ENCODE data around the gene ZNF362.
"Not testable (repeated sequence)": the region's sequence is repeated elsewhere in the genome, so short reads cannot be mapped to it uniquely, and the experiment has no call there.

ZNF362 gene

GRCh38 chr1:33277488-33278084, 21.3 kb downstream of the ZNF362 start:
- Mint-ChIP-seq H3K4me1 (peaks cover 11% of the 10 kb centered on the region), H3K9me3 (no peaks in the 10 kb centered on the region), H3K4me3 (no peak overlapping the region), H3K36me3 (peaks cover 16% of the 10 kb centered on the region), H3K27me3 (no peaks in the 10 kb centered on the region), H3K27ac (no peak overlapping the region)
- CTCF ChIA-PET: no interaction called here
- no peak for DNase-seq

- CTCF ChIA-PET: no interaction called here
- no peak for DNase-seq
- Mint-ChIP-seq H3K9me3 (no peaks in the 10 kb centered on the region), H3K4me3 (no peak overlapping the region), H3K4me1 (no peaks in the 10 kb centered on the region), H3K27ac (no peak overlapping the region), H3K27me3 (no peaks in the 10 kb centered on the region), H3K36me3 (peaks cover 17% of the 10 kb centered on the region)
Observed at GRCh38 chr1:33280091-33280661, 23.9 kb downstream of the ZNF362 start.

- DNase-seq: no peak
- CTCF ChIA-PET: interaction anchor here (1.0 kb wide), 1 partner anchor 14 kb away, joined by 3 read pairs; no protein-coding TSS in a partner anchor
- Mint-ChIP-seq H3K4me1 (no peaks in the 10 kb centered on the region), H3K36me3 (peaks cover 15% of the 10 kb centered on the region), H3K9me3 (no peaks in the 10 kb centered on the region), H3K27me3 (no peaks in the 10 kb centered on the region), H3K4me3 (no peak overlapping the region), H3K27ac (no peak overlapping the region)
Observed at GRCh38 chr1:33281554-33282303, 25.4 kb downstream of the ZNF362 start.

GRCh38 chr1:33282791-33283190, 26.5 kb downstream of the ZNF362 start:
- Mint-ChIP-seq H3K27ac (no peak overlapping the region), H3K36me3 (peaks cover 14% of the 10 kb centered on the region), H3K9me3 (no peaks in the 10 kb centered on the region), H3K4me3 (no peak overlapping the region), H3K27me3 (no peaks in the 10 kb centered on the region), H3K4me1 (no peaks in the 10 kb centered on the region)
- CTCF ChIA-PET: interaction anchor here (0.8 to 1.0 kb wide), 2 partner anchors 12 to 15 kb away, joined by 3 read pairs; no protein-coding TSS in a partner anchor
- DNase-seq: no peak

- peaks cover 19% of the 10 kb centered on the region for H3K36me3 Mint-ChIP-seq
- no peak for DNase-seq
- no peaks in the 10 kb centered on the region for H3K9me3 Mint-ChIP-seq
- H3K27ac Mint-ChIP-seq: no peak overlapping the region
- H3K27me3 Mint-ChIP-seq: no peaks in the 10 kb centered on the region
- CTCF ChIA-PET: no interaction called here
- no peak overlapping the region for H3K4me3 Mint-ChIP-seq
- H3K4me1 Mint-ChIP-seq: no peaks in the 10 kb centered on the region
Observed at GRCh38 chr1:33284049-33284448, 27.8 kb downstream of the ZNF362 start.

DNA sequence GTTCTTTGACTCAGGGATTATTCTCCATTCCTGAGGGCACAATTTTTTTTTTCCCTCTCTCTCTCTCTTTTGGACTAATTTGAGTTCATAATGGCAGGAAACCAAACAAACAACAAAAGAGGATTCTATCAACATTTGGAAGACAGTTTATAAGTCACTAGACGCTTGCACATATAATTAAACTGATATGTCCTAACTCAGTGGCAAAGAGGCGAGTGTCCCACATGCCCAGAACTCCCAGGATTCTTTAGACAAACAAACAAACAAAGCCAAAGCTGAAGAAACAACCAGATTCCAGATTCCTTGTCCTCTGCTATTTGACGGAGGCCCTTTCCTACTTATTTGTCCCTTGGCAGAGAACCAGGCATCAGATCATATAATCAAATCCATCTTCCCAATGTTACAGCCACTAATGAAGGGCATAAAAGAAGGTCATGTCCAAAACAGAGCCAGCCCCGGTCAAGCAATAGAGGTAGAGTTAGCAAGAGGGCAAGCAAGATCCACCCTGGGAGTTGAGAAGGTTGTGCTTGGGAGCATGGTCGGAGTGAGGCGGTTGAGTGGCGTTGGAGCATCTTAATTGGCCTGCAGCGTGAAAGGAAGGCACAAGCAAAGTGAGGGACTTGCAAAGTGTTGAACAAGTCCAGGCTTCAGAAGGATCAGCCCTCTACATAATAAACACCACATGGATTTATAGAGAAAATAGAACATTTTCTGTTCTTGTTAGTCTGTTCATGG, 30.3 kb downstream of the ZNF362 start:
- Mint-ChIP-seq H3K36me3 (peaks cover 22% of the 10 kb centered on the region), H3K27ac (no peak overlapping the region), H3K9me3 (no peaks in the 10 kb centered on the region), H3K4me1 (no peaks in the 10 kb centered on the region), H3K27me3 (no peaks in the 10 kb centered on the region), H3K4me3 (no peak overlapping the region)
- DNase-seq: no peak
- CTCF ChIA-PET: interaction anchor here (1.1 kb wide), 1 partner anchor 9 kb away, joined by 5 read pairs; no protein-coding TSS in a partner anchor

- CTCF ChIA-PET: no interaction called here
- Mint-ChIP-seq H3K36me3 (peaks cover 16% of the 10 kb centered on the region), H3K4me3 (no peak overlapping the region)
Observed at GRCh38 chr1:33287317-33287716, 31.0 kb downstream of the ZNF362 start.

GRCh38 chr1:33288976-33289857, 32.9 kb downstream of the ZNF362 start:
- no peaks in the 10 kb centered on the region for H3K27me3 Mint-ChIP-seq
- no peak for DNase-seq
- H3K4me3 Mint-ChIP-seq: no peak overlapping the region
- CTCF ChIA-PET: interaction anchor here (1.0 kb wide), 1 partner anchor 356 kb away, joined by 3 read pairs; no protein-coding TSS in a partner anchor
- H3K36me3 Mint-ChIP-seq: peaks cover 20% of the 10 kb centered on the region
- H3K9me3 Mint-ChIP-seq: no peaks in the 10 kb centered on the region
- no peaks in the 10 kb centered on the region for H3K4me1 Mint-ChIP-seq
- H3K27ac Mint-ChIP-seq: no peak overlapping the region

More at GRCh38 chr1:33287317-33287716, 31.0 kb downstream of the ZNF362 start:
- H3K4me1 Mint-ChIP-seq: no peaks in the 10 kb centered on the region
- H3K9me3 Mint-ChIP-seq: no peaks in the 10 kb centered on the region
- no peak overlapping the region for H3K27ac Mint-ChIP-seq
- no peak for DNase-seq
- H3K27me3 Mint-ChIP-seq: no peaks in the 10 kb centered on the region

DNA sequence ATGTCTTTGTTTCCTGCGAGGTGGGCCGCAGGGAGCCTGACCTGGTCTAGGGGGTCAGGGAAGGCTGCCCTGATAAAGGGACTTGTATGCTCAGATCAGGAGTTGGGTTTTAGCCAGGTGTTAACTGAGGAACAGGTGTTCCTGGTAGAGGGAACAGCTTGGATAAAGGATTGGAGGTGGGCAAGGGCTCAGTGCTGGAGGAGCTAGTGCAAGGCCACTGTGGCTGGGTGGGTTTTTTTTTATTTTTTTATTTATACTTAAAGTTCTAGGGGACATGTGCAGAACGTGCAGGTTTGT, 33.5 kb downstream of the ZNF362 start:
- CTCF ChIA-PET: no interaction called here
- DNase-seq: no peak
- H3K27ac Mint-ChIP-seq: no peak overlapping the region
- H3K9me3 Mint-ChIP-seq: no peaks in the 10 kb centered on the region
- H3K36me3 Mint-ChIP-seq: peaks cover 21% of the 10 kb centered on the region
- no peak overlapping the region for H3K4me3 Mint-ChIP-seq
- no peaks in the 10 kb centered on the region for H3K27me3 Mint-ChIP-seq
- H3K4me1 Mint-ChIP-seq: no peaks in the 10 kb centered on the region

- H3K9me3 Mint-ChIP-seq, H3K27me3 Mint-ChIP-seq, CTCF ChIA-PET, H3K4me1 Mint-ChIP-seq, H3K4me3 Mint-ChIP-seq, DNase-seq, H3K27ac Mint-ChIP-seq: not testable (repeated sequence)
- H3K36me3 Mint-ChIP-seq: peaks cover 25% of the 10 kb centered on the region
Observed at GRCh38 chr1:33290615-33291014, 34.3 kb downstream of the ZNF362 start.

DNA sequence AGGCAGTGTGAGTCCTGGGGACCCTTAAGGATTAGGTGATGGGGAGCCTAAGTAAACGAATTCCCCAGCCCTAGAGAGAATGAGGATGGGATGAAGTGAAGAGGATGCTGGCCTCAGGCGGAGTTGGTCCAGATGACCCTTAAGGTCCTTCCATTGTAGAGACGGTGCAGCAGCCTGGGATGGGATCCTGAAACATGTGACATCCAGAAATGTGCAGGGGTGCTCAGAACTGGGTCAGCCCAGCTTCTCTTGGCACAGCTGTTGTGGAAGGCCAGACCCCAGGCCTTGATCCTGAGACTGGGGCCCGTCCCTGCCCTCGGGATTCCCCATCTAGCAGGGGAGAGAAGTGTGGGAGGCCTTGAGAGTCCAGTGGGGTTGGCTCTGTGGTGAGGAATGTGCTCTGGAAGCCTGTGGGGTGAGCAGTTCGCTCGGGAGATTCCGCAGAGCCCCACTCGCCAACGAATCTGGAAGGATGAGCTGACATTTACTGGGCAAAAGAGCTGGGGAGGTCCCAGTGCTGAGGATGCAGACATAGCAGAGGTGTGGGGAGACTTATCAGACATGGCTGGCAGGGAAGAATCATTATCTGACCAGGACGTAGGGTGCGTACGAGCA, 36.5 kb downstream of the ZNF362 start:
- no peak overlapping the region for H3K4me3 Mint-ChIP-seq
- H3K9me3 Mint-ChIP-seq: no peaks in the 10 kb centered on the region
- CTCF ChIA-PET: interaction anchor here (1.1 to 7.5 kb wide), 3 partner anchors 74 to 178 kb away, joined by 3 to 108 read pairs (median 101); partner anchors contain the start of gene ZSCAN20
- no peak overlapping the region for H3K27ac Mint-ChIP-seq
- DNase-seq: no peak
- H3K4me1 Mint-ChIP-seq: peaks cover 5% of the 10 kb centered on the region
- no peaks in the 10 kb centered on the region for H3K27me3 Mint-ChIP-seq
- H3K36me3 Mint-ChIP-seq: peaks cover 32% of the 10 kb centered on the region

- Mint-ChIP-seq H3K27me3 (no peaks in the 10 kb centered on the region), H3K27ac (no peak overlapping the region), H3K9me3 (no peaks in the 10 kb centered on the region), H3K4me3 (no peak overlapping the region), H3K36me3 (peaks cover 30% of the 10 kb centered on the region), H3K4me1 (peaks cover 11% of the 10 kb centered on the region)
- DNase-seq: no peak
- CTCF ChIA-PET: interaction anchor here (0.6 to 7.5 kb wide), 13 partner anchors 20 to 183 kb away, joined by 3 to 108 read pairs (median 5); partner anchors contain the start of genes A3GALT2 and ZSCAN20
Observed at GRCh38 chr1:33294071-33295010, 38.0 kb downstream of the ZNF362 start.

All from activated naive CD4-positive, alpha-beta T cell treated with anti-CD3 and anti-CD28 coated beads, Interleukin-2, amount 10 ng/mL, durations not matched to agents 7 days and 5 days (primary cell).